ENCODE results near the gene KRR1. TPM values are rescaled to one million over a fixed set of nuclear protein-coding genes. Genes with fewer than 3 reads are reported as not detected.
"Not testable (repeated sequence)": the region's sequence is repeated elsewhere in the genome, so short reads cannot be mapped to it uniquely, and the experiment has no call there.

KRR1 gene
- total RNA-seq, 2 experiments from 2014 or later: 68.5 to 97.7 TPM

DNA sequence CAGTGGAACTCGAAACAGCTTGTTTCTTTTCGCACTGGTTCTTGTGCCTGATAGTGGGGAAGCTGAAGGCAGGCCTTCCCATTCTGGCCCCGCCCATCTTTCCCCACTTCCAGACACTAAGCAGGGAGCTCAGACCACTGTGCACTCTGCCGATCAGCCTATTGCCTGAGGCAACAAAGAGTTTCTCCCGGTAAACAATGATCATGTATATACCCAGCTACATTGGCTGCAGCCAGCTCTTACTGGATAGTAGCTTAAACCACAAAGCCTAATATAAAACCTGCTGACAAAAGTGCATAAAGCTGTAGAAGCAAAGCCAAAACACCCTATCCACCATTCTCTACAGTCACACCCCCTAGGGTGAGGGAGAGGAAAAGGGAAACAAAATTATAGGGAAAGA, 55.6 kb downstream of the KRR1 start:
- H3K27me3 Mint-ChIP-seq: peaks cover 2% of the 10 kb centered on the region
- no peak overlapping the region for H3K4me3 Mint-ChIP-seq
- CTCF ChIA-PET: interaction anchor here (0.8 to 2.5 kb wide), 5 partner anchors 24 to 121 kb away, joined by 3 to 5 read pairs (median 4); partner anchors contain the start of gene GLIPR1L1
- DNase-seq (no peak), ATAC-seq (no peak)
- peaks cover 6% of the 10 kb centered on the region for H3K9me3 Mint-ChIP-seq (ENCODE audit: low read depth)
- peaks cover 31% of the 10 kb centered on the region for H3K4me1 Mint-ChIP-seq
- peaks cover 22% of the 10 kb centered on the region for H3K36me3 Mint-ChIP-seq
- no peak overlapping the region for H3K27ac Mint-ChIP-seq

DNA sequence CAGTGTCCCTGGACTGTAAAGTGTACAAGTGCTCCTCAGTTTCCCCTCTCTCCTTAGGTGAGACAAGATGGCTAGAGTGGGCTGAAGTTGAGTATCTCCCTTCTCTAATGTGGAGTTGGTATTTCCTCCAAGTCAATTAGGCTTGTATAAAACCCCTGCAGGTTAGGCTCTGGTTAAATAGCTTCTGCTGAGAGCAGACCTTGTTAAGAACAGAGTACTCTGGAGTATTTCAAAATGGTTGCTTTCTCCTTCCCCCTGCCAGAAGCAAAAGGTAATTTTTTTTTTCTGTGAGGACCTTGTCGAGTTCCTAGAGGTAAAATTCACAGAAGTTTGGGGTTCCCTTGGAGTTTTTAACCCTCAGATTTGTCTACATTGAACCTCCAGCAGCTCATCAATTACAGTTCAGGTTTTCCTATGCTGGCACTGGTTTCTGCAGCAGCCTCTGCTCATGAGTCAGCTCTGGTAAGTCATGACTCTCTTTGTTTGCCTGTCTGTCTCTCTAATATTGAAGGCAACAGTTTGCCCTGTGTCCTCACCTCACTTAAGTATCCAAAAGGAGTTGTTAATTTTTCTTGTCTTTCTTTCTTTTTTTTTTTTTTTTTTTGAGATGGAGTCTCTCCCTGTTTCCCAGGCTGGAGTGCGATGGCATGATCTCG, 58.6 kb downstream of the KRR1 start:
- CTCF ChIA-PET: no interaction called here
- Mint-ChIP-seq H3K27me3 (peaks cover 2% of the 10 kb centered on the region), H3K4me1 (peaks cover 12% of the 10 kb centered on the region), H3K4me3 (no peak overlapping the region), H3K9me3 (ENCODE audit: low read depth) (peaks cover 3% of the 10 kb centered on the region), H3K27ac (no peak overlapping the region), H3K36me3 (peaks cover 13% of the 10 kb centered on the region)
- no peak for DNase-seq
- ATAC-seq: no peak

DNA sequence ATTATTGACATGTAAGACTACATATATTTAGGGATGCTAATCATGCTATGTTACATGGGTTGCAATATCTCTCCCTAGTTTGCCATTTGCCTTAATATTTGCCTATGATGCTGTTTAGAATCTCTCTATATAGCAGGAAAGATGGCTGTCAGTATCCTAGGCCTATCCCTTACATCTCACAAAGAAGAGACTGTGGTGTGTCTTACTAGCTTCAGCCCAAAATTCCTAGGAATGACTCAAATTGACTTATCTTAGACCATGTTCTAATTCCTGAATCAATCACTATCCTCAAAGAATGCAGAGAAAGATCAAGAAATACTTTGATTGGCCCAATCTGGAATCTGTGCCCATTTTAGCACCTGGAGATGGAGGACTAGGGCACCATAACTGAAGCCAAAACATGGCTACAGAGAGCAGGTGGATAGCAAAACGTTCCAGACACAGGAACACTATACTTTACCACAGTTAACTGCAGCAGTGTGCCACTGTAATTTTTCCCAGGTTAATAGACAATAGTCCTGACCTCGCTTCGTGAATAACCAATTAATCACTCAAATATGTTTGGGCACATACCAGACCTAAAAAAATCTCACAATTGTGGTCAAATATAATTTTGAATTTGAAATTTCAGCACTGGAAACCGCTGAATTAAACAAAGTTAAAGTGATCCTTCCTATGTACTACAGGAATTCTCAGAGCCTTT, 63.6 kb downstream of the KRR1 start:
- ATAC-seq (no peak), DNase-seq (no peak)
- CTCF ChIA-PET: no interaction called here
- no peak overlapping the region for H3K4me3 Mint-ChIP-seq
- no peaks in the 10 kb centered on the region for H3K4me1 Mint-ChIP-seq
- H3K9me3 Mint-ChIP-seq (ENCODE audit: low read depth): no peaks in the 10 kb centered on the region
- H3K36me3 Mint-ChIP-seq: no peaks in the 10 kb centered on the region
- no peak overlapping the region for H3K27ac Mint-ChIP-seq
- H3K27me3 Mint-ChIP-seq: no peaks in the 10 kb centered on the region

DNA sequence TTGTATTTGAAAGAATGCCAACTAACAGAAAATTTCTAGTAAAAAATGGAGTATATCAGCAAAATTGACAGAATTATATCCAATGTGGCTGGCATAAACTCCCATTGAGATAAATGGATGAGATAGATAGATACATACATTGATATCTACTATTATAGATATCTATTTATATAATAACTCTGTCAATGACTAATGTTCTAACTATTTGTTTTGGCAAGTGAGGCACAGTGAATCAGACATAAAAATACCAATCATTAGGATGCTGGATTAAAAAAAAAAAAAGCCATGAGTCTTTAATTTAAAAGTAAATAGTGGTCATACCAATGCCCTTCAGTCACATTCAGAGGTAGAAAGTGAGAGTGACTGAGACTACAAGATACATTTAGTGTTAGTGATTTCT, 64.6 kb downstream of the KRR1 start:
- H3K27me3 Mint-ChIP-seq: no peaks in the 10 kb centered on the region
- H3K4me3 Mint-ChIP-seq: no peak overlapping the region
- CTCF ChIA-PET: interaction anchor here (1.3 kb wide), 1 partner anchor 51 kb away, joined by 3 read pairs; no protein-coding TSS in a partner anchor
- no peak for DNase-seq
- H3K27ac Mint-ChIP-seq: no peak overlapping the region
- H3K9me3 Mint-ChIP-seq (ENCODE audit: low read depth): no peaks in the 10 kb centered on the region
- H3K36me3 Mint-ChIP-seq: no peaks in the 10 kb centered on the region
- ATAC-seq: no peak
- H3K4me1 Mint-ChIP-seq: no peaks in the 10 kb centered on the region

DNA sequence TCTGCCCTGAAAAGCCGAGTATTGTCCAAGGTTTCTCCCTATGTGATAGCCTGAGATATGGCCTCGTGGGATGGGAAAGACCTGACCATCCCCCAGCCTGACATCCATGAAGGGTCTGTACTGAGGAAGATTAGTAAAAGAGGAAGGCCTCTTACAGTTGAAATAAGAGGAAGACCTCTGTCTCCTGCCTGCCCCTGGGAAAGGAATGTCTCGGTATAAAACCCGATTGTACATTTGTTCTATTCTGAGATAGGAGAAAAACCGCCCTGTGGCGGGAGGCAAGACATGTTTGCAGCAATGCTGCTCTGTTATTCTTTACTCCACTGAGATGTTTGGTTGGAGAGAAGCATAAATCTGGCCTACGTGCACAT, 66.3 kb downstream of the KRR1 start:
- ATAC-seq; DNase-seq; H3K27ac Mint-ChIP-seq; H3K27me3 Mint-ChIP-seq; H3K4me1 Mint-ChIP-seq; H3K9me3 Mint-ChIP-seq (ENCODE audit: low read depth); H3K4me3 Mint-ChIP-seq; CTCF ChIA-PET; H3K36me3 Mint-ChIP-seq: not testable (repeated sequence)

DNA sequence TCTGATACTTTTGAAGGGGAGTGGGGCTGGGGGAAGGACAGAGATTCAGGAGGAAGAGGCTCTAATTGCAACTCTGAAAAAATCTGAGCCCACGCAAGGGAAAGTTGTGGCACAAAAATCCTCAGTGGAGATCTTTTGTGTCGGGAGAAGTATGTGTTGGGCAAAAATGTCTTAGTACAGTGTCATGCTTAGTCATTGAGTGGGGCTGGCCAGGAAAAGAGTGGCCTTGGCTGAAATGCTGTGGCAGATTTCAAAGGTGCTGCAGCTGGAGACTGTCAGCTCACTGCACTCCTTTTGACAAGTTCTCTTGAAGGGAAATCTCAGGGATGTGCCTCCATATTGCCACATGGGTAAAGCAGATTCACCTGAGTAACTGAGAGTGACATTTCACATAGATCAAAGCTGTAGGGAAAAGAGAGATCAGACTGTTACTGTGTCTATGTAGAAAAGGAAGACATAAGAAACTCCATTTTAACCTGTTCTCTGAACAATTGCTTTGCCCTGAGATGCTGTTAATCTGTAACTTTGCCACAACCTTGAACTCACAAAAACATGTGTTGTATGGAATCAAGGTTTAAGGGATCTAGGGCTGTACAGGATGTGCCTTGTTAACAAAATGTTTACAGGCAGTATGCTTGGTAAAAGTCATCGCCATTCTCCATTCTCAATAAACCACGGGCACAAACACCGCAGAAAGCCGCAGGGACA, 66.8 kb downstream of the KRR1 start:
- H3K4me1 Mint-ChIP-seq: no peaks in the 10 kb centered on the region
- H3K9me3 Mint-ChIP-seq (ENCODE audit: low read depth): peaks cover 5% of the 10 kb centered on the region
- H3K27me3 Mint-ChIP-seq: no peaks in the 10 kb centered on the region
- no peak overlapping the region for H3K27ac Mint-ChIP-seq
- H3K36me3 Mint-ChIP-seq: peaks cover 2% of the 10 kb centered on the region
- CTCF ChIA-PET: no interaction called here
- no peak overlapping the region for H3K4me3 Mint-ChIP-seq
- no peak for ATAC-seq
- no peak for DNase-seq

DNA sequence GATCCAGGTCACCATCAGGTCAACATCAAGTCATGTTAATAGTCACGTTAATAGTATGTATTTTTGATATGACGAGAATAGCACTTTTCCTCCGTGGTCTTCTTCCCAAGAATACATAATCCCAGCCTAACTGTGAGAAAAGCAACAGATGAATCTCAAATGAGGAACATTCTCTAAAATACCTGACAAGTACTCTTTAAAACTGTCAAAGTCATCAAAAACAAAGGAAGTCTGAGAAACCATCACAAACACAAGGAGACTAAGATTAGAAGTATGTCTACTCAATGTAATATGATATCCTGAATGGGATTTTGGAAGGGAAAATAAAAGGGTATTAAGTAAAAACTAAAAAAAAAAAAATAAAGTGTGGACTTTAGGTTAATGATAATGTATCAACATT, 67.7 kb downstream of the KRR1 start:
- Mint-ChIP-seq H3K36me3 (peaks cover 2% of the 10 kb centered on the region), H3K4me1 (peaks cover 2% of the 10 kb centered on the region), H3K9me3 (ENCODE audit: low read depth) (peaks cover 5% of the 10 kb centered on the region), H3K27ac (no peak overlapping the region), H3K4me3 (no peak overlapping the region), H3K27me3 (no peaks in the 10 kb centered on the region)
- CTCF ChIA-PET: no interaction called here
- DNase-seq (no peak), ATAC-seq (no peak)

DNA sequence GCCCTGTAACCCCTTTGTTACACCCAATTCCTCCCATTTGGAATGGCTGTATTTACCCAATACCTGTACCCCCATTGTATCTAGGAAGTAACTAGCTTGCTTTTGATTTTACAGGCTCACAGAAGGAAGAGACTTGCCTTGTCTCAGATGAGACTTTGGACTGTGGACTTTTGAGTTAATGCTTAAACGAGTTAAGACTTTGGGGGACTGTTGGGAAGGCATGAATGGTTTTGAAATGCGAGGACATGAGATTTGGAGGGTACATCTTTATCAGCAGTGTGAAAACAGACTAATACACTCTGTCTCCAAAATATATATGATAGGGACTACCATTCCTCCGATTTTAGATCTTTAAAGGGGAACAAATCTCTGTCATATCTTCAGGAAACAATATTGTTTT, 69.0 kb downstream of the KRR1 start:
- not testable (repeated sequence) for H3K27me3 Mint-ChIP-seq; H3K4me3 Mint-ChIP-seq; H3K4me1 Mint-ChIP-seq; H3K27ac Mint-ChIP-seq; ATAC-seq; H3K9me3 Mint-ChIP-seq (ENCODE audit: low read depth); H3K36me3 Mint-ChIP-seq; DNase-seq
- CTCF ChIA-PET: interaction anchor here (1.3 kb wide), 1 partner anchor 42 kb away, joined by 4 read pairs; no protein-coding TSS in a partner anchor

DNA sequence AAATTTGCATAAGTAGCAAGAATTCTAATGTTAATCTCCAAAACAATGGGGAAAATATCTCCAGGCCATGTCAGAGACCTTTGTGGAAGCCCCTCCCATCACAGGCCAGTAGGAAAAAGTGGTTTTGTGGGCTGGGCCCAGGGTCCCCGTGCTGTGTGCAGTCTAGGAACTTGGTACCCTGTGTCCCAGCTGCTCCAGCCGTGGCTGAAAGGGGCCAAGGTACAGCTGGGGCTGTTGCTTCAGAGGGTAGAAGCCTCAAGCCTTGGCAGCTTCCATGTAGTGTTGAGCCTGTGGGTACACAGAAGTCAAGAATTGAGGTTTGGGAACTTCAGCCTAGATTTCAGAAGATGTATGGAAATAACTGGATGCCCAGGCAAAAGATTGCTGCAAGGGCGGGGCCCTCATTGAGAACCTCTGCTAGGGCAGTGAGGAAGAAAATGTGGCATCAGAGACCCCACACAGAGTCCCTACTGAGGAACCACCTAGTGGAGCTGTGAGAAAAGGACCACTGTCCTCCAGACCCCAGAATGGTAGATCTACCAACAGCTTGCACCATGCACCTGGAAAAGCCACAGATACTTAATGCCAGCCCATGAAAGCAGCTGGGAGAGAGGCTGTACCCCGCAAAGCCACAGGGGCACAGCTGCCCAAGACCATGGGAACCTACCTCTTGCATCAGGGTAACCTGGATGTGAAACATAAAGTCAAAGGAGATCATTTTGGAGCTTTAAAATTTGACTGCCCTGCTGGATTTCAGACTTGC, 69.5 kb downstream of the KRR1 start:
- not testable (repeated sequence) for H3K9me3 Mint-ChIP-seq (ENCODE audit: low read depth); H3K4me3 Mint-ChIP-seq

More for the DNA sequence above, 69.5 kb downstream of the KRR1 start:
- not testable (repeated sequence) for H3K27me3 Mint-ChIP-seq, H3K27ac Mint-ChIP-seq, ATAC-seq, H3K4me1 Mint-ChIP-seq, H3K36me3 Mint-ChIP-seq, DNase-seq
- CTCF ChIA-PET: interaction anchor here (1.3 kb wide), 1 partner anchor 42 kb away, joined by 4 read pairs; no protein-coding TSS in a partner anchor

Other genes with a start within 250 kb of the KRR1 start
- gene CAPS2, start 181.3 kb downstream of the KRR1 start, total RNA-seq: 1 to 10 TPM; 6.3 to 9.3 TPM
- gene GLIPR1L1, start 176.9 kb downstream of the KRR1 start, total RNA-seq: not detected
- gene GLIPR1L2, start 120.5 kb downstream of the KRR1 start, total RNA-seq: not detected
- gene GLIPR1, start 30.9 kb downstream of the KRR1 start, total RNA-seq: 10 to 100 TPM; 55.3 to 74.8 TPM

Measured in activated CD8-positive, alpha-beta memory T cell treated with anti-CD3 and anti-CD28 coated beads, Interleukin-2, amount 10 ng/mL, durations not matched to agents 7 days and 5 days (primary cell).